Measurements from ENCODE around the gene PPP2R5C.

PPP2R5C gene

GRCh38 chr14:101730626-101731186, 30.8 kb upstream of the PPP2R5C start:
- no peak overlapping the region for H3K4me3 ChIP-seq (ENCODE audit: low read length)
- TF ChIP-seq CTCF (conservative IDR thresholded peaks at IDR 0.05; ENCODE audit: low read length): no peak
- no peak for DNase-seq (ENCODE audit: low read depth)

GRCh38 chr14:101731187-101732080, 30.1 kb upstream of the PPP2R5C start:
- DNase-seq (ENCODE audit: low read depth): peak; percentile 62
- no peak overlapping the region for H3K4me3 ChIP-seq (ENCODE audit: low read length)
- no peak for TF ChIP-seq CTCF (conservative IDR thresholded peaks at IDR 0.05; ENCODE audit: low read length)

GRCh38 chr14:101732118-101732517, 29.4 kb upstream of the PPP2R5C start:
- no peak for TF ChIP-seq CTCF (conservative IDR thresholded peaks at IDR 0.05; ENCODE audit: low read length)
- no peak for DNase-seq (ENCODE audit: low read depth)
- H3K4me3 ChIP-seq (ENCODE audit: low read length): no peak overlapping the region

- DNase-seq (ENCODE audit: low read depth): peak; percentile 27
- no peak for TF ChIP-seq CTCF (conservative IDR thresholded peaks at IDR 0.05; ENCODE audit: low read length)
- no peak overlapping the region for H3K4me3 ChIP-seq (ENCODE audit: low read length)
These were observed 28.3 kb upstream of the PPP2R5C start for GRCh38 chr14:101733211-101733610.

- TF ChIP-seq CTCF (conservative IDR thresholded peaks at IDR 0.05; ENCODE audit: low read length): no peak
- H3K4me3 ChIP-seq (ENCODE audit: low read length): no peak overlapping the region
- DNase-seq (ENCODE audit: low read depth): no peak
These were observed 27.2 kb upstream of the PPP2R5C start for GRCh38 chr14:101734246-101734847.

- DNase-seq (ENCODE audit: low read depth): no peak
- no peak overlapping the region for H3K4me3 ChIP-seq (ENCODE audit: low read length)
- no peak for TF ChIP-seq CTCF (conservative IDR thresholded peaks at IDR 0.05; ENCODE audit: low read length)
These were observed 26.1 kb upstream of the PPP2R5C start for GRCh38 chr14:101735453-101735852.
